Liver (tissue), 9 donors: ENCODE data around the gene SLC35F4. TPM values are rescaled to one million over a fixed set of nuclear protein-coding genes. Genes with fewer than 3 reads are reported as not detected.

Source experiments
- DNase-seq: peaks from one replicate; pipeline ENCODE4 v3.0.0-alpha.2; 2017; ENCODE audit warnings: low spot score
- H3K27ac ChIP-seq, 2 donors: one replicate each; pipeline ENCODE4 v1.7.0; 2013; ENCODE audit warnings: inconsistent platforms in 2 of 2, low read length in 2 of 2, control low read depth in 1 of 2, low read depth in 1 of 2, mild to moderate bottlenecking in 1 of 2
- H3K27me3 ChIP-seq, 4 donors: one replicate each; pipeline versions ENCODE4 v1.6.1 to v1.7.0; 2013; ENCODE audit warnings: low read length in 3 of 4, inconsistent platforms in 1 of 4, mild to moderate bottlenecking in 1 of 4, moderate library complexity in 1 of 4; ENCODE audit not compliant: control insufficient read depth in 4 of 4, insufficient read depth in 4 of 4
- H3K36me3 ChIP-seq, 4 donors: one replicate each; pipeline versions ENCODE4 v1.6.1 to v1.7.0; 2013; ENCODE audit warnings: low read length in 3 of 4, mild to moderate bottlenecking in 3 of 4, low read depth in 1 of 4, moderate library complexity in 1 of 4; ENCODE audit not compliant: control insufficient read depth in 4 of 4, insufficient read depth in 3 of 4
- H3K4me1 ChIP-seq, 4 donors: one replicate each; pipeline versions ENCODE4 v1.6.1 to v1.7.0; 2013; ENCODE audit warnings: low read length in 3 of 4, mild to moderate bottlenecking in 3 of 4, moderate library complexity in 1 of 4; ENCODE audit not compliant: control insufficient read depth in 4 of 4, insufficient read depth in 4 of 4
- H3K4me3 ChIP-seq, 3 donors: one replicate each; pipeline versions ENCODE4 v1.6.1 to v1.7.0; 2013; ENCODE audit warnings: low read length in 3 of 3, control low read depth in 1 of 3, low read depth in 1 of 3, mild to moderate bottlenecking in 1 of 3
- H3K9ac ChIP-seq, 2 donors: one replicate each; pipeline ENCODE4 v1.7.0; 2013; ENCODE audit warnings: low read length in 2 of 2, mild to moderate bottlenecking in 2 of 2, moderate library complexity in 2 of 2, control low read depth in 1 of 2, low read depth in 1 of 2
- H3K9me3 ChIP-seq, 4 donors: one replicate each; pipeline versions ENCODE4 v1.6.1 to v1.7.0; 2013; ENCODE audit warnings: low read length in 3 of 4; ENCODE audit not compliant: control insufficient read depth in 4 of 4
- FOXA1 ChIP-seq: IDR thresholded peaks from 2 replicates; pipeline ENCODE4 v1.6.1; 2016; ENCODE audit warnings: antibody characterized with exemption
- GABPA ChIP-seq, 2 donors: IDR thresholded peaks in 1 of 2; conservative IDR thresholded peaks in 1 of 2; 2 replicates each; pipeline ENCODE4 v1.6.1; 2016; ENCODE audit warnings: antibody characterized with exemption in 2 of 2, mild to moderate bottlenecking in 1 of 2, moderate library complexity in 1 of 2
- HNF4A ChIP-seq, 2 donors: conservative IDR thresholded peaks; 2 replicates each; pipeline ENCODE4 v1.6.1; 2016; ENCODE audit warnings: antibody characterized with exemption in 2 of 2, mild to moderate bottlenecking in 2 of 2
- HNF4G ChIP-seq: IDR thresholded peaks from 2 replicates; pipeline ENCODE4 v1.6.1; 2016; ENCODE audit warnings: antibody characterized with exemption
- NR2F2 ChIP-seq: IDR thresholded peaks from 2 replicates; pipeline ENCODE4 v1.6.1; 2016; ENCODE audit warnings: antibody characterized with exemption
- RAD21 ChIP-seq, 2 donors: IDR thresholded peaks; 2 replicates each; pipeline ENCODE4 v1.6.1; 2016; ENCODE audit warnings: antibody characterized with exemption in 2 of 2, mild to moderate bottlenecking in 2 of 2
- RXRA ChIP-seq, 2 donors: IDR thresholded peaks; 2 replicates each; pipeline ENCODE4 v1.6.1; 2017 to 2018; ENCODE audit warnings: antibody characterized with exemption in 2 of 2, mild to moderate bottlenecking in 1 of 2
- SP1 ChIP-seq: IDR thresholded peaks from 2 replicates; pipeline ENCODE4 v1.6.1; 2018; ENCODE audit warnings: antibody characterized with exemption, mild to moderate bottlenecking
- YY1 ChIP-seq: IDR thresholded peaks from 2 replicates; pipeline ENCODE4 v1.6.1; 2016; ENCODE audit warnings: antibody characterized with exemption, mild to moderate bottlenecking
- WGBS: extraction: QIAGEN DNeasy Blood & Tissue Kit; methylation state at CpG from one replicate; pipeline ENCODE4 v1.1.7; 2013; 5-methylcytosine and 5-hydroxymethylcytosine counted together
- polyA plus RNA-seq, 2 donors: library from polyadenylated mRNA; stranded (reverse) in 1 of 2; unstranded in 1 of 2; fragments of 200-250 nt in 1 of 2; fragments of >200 nt in 1 of 2; fragmentation: Nextera tagmentation in 1 of 2; extraction: Ambion mirVana in 1 of 2; gene quantifications; one replicate each; pipeline versions ENCODE4 v1.2.1 to v1.2.3, GENCODE V29; 2013 to 2015
- total RNA-seq, 2 donors: library from RNA; depleted of rRNA; stranded (reverse); fragments of >200 nt; gene quantifications; one replicate each; pipeline ENCODE4 v1.2.3, GENCODE V29; 2014
- TF ChIP-seq, protein P1 (sequence below): IDR thresholded peaks from 2 replicates; pipeline ENCODE4 v1.6.1; 2016; ENCODE audit warnings: antibody characterized with exemption, mild to moderate bottlenecking
- TF ChIP-seq, protein P2 (sequence below): IDR thresholded peaks from 2 replicates; pipeline ENCODE4 v1.6.1; 2016; ENCODE audit warnings: antibody characterized with exemption
- TF ChIP-seq, protein P3 (sequence below): fragments of 150-350 bp; IDR thresholded peaks from 2 replicates; pipeline ENCODE4 v1.5.1; 2017; ENCODE audit warnings: improper control_type of control experiment, low read depth, low read length; ENCODE audit not compliant: missing input control
- TF ChIP-seq, protein P4 (sequence below): IDR thresholded peaks from 2 replicates; pipeline ENCODE4 v1.6.1; 2016; ENCODE audit warnings: antibody characterized with exemption
- TF ChIP-seq, protein P5 (sequence below): IDR thresholded peaks from 2 replicates; pipeline ENCODE4 v1.6.1; 2016; ENCODE audit warnings: antibody characterized with exemption
- donor health status: healthy.
- donor health status: healthy.
- donor health status: healthy.
- donor health status: healthy.
- donor health status: healthy.

SLC35F4 gene
- total and polyA plus RNA-seq, 4 donors: not detected

GRCh38 chr14:57870686-57871457 lies 5.0 kb upstream of the SLC35F4 start:
- WGBS: 47% methylated on average over 3 of the region's 3 CpGs
- Histone ChIP-seq H3K4me1 (peaks cover 0 to 1% (median 0%) of the 10 kb centered on the region in 4 donors), H3K4me3 (no peak overlapping the region), H3K9ac (no peak overlapping the region), H3K27ac (no peak overlapping the region), H3K27me3 (peaks cover 0 to 6% (median 3%) of the 10 kb centered on the region in 4 donors), H3K36me3 (no peaks in the 10 kb centered on the region), H3K9me3 (no peaks in the 10 kb centered on the region)
- no peak for TF ChIP-seq HNF4A (conservative IDR thresholded peaks at IDR 0.05)
- TF ChIP-seq HNF4G: no peak
- TF ChIP-seq GABPA (IDR thresholded peaks at IDR 0.05 in 1 of 2, conservative IDR thresholded peaks at IDR 0.05 in 1 of 2): no peak
- TF ChIP-seq, protein P1, sequence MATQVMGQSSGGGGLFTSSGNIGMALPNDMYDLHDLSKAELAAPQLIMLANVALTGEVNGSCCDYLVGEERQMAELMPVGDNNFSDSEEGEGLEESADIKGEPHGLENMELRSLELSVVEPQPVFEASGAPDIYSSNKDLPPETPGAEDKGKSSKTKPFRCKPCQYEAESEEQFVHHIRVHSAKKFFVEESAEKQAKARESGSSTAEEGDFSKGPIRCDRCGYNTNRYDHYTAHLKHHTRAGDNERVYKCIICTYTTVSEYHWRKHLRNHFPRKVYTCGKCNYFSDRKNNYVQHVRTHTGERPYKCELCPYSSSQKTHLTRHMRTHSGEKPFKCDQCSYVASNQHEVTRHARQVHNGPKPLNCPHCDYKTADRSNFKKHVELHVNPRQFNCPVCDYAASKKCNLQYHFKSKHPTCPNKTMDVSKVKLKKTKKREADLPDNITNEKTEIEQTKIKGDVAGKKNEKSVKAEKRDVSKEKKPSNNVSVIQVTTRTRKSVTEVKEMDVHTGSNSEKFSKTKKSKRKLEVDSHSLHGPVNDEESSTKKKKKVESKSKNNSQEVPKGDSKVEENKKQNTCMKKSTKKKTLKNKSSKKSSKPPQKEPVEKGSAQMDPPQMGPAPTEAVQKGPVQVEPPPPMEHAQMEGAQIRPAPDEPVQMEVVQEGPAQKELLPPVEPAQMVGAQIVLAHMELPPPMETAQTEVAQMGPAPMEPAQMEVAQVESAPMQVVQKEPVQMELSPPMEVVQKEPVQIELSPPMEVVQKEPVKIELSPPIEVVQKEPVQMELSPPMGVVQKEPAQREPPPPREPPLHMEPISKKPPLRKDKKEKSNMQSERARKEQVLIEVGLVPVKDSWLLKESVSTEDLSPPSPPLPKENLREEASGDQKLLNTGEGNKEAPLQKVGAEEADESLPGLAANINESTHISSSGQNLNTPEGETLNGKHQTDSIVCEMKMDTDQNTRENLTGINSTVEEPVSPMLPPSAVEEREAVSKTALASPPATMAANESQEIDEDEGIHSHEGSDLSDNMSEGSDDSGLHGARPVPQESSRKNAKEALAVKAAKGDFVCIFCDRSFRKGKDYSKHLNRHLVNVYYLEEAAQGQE: no peak
- TF ChIP-seq, protein P2, sequence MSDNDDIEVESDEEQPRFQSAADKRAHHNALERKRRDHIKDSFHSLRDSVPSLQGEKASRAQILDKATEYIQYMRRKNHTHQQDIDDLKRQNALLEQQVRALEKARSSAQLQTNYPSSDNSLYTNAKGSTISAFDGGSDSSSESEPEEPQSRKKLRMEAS: no peak
- no peak for DNase-seq

GRCh38 chr14:57869617-57870016 lies 3.7 kb upstream of the SLC35F4 start:
- H3K27me3 ChIP-seq: peaks cover 1 to 17% (median 4%) of the 10 kb centered on the region in 4 donors
- no peak overlapping the region for H3K9ac ChIP-seq
- H3K36me3 ChIP-seq: no peaks in the 10 kb centered on the region
- TF ChIP-seq, protein P3, sequence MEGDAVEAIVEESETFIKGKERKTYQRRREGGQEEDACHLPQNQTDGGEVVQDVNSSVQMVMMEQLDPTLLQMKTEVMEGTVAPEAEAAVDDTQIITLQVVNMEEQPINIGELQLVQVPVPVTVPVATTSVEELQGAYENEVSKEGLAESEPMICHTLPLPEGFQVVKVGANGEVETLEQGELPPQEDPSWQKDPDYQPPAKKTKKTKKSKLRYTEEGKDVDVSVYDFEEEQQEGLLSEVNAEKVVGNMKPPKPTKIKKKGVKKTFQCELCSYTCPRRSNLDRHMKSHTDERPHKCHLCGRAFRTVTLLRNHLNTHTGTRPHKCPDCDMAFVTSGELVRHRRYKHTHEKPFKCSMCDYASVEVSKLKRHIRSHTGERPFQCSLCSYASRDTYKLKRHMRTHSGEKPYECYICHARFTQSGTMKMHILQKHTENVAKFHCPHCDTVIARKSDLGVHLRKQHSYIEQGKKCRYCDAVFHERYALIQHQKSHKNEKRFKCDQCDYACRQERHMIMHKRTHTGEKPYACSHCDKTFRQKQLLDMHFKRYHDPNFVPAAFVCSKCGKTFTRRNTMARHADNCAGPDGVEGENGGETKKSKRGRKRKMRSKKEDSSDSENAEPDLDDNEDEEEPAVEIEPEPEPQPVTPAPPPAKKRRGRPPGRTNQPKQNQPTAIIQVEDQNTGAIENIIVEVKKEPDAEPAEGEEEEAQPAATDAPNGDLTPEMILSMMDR: no peak
- no peak for TF ChIP-seq SP1
- TF ChIP-seq, protein P4, sequence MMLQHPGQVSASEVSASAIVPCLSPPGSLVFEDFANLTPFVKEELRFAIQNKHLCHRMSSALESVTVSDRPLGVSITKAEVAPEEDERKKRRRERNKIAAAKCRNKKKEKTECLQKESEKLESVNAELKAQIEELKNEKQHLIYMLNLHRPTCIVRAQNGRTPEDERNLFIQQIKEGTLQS: no peak
- TF ChIP-seq RAD21 (IDR thresholded peaks at IDR 0.05): no peak
- TF ChIP-seq, protein P2: no peak
- TF ChIP-seq NR2F2: no peak
- TF ChIP-seq GABPA (IDR thresholded peaks at IDR 0.05 in 1 of 2, conservative IDR thresholded peaks at IDR 0.05 in 1 of 2): no peak
- TF ChIP-seq RXRA (IDR thresholded peaks at IDR 0.05): no peak
- no peak for TF ChIP-seq YY1
- TF ChIP-seq, protein P5, sequence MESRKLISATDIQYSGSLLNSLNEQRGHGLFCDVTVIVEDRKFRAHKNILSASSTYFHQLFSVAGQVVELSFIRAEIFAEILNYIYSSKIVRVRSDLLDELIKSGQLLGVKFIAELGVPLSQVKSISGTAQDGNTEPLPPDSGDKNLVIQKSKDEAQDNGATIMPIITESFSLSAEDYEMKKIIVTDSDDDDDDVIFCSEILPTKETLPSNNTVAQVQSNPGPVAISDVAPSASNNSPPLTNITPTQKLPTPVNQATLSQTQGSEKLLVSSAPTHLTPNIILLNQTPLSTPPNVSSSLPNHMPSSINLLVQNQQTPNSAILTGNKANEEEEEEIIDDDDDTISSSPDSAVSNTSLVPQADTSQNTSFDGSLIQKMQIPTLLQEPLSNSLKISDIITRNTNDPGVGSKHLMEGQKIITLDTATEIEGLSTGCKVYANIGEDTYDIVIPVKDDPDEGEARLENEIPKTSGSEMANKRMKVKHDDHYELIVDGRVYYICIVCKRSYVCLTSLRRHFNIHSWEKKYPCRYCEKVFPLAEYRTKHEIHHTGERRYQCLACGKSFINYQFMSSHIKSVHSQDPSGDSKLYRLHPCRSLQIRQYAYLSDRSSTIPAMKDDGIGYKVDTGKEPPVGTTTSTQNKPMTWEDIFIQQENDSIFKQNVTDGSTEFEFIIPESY: no peak
- no peak for TF ChIP-seq FOXA1
- TF ChIP-seq, protein P1: no peak
- H3K27ac ChIP-seq: no peak overlapping the region
- peaks cover 0 to 6% (median 3%) of the 10 kb centered on the region in 4 donors for H3K4me1 ChIP-seq
- H3K9me3 ChIP-seq: no peaks in the 10 kb centered on the region
- no peak for DNase-seq
- no peak overlapping the region for H3K4me3 ChIP-seq
